ENCODE data around the gene TMSB4X.
A peak's percentile ranks its signal among the peaks of the same experiment; 100 is the strongest.
"Not testable (repeated sequence)": the region's sequence is repeated elsewhere in the genome, so short reads cannot be mapped to it uniquely, and the experiment has no call there.

The TMSB4X gene

DNA sequence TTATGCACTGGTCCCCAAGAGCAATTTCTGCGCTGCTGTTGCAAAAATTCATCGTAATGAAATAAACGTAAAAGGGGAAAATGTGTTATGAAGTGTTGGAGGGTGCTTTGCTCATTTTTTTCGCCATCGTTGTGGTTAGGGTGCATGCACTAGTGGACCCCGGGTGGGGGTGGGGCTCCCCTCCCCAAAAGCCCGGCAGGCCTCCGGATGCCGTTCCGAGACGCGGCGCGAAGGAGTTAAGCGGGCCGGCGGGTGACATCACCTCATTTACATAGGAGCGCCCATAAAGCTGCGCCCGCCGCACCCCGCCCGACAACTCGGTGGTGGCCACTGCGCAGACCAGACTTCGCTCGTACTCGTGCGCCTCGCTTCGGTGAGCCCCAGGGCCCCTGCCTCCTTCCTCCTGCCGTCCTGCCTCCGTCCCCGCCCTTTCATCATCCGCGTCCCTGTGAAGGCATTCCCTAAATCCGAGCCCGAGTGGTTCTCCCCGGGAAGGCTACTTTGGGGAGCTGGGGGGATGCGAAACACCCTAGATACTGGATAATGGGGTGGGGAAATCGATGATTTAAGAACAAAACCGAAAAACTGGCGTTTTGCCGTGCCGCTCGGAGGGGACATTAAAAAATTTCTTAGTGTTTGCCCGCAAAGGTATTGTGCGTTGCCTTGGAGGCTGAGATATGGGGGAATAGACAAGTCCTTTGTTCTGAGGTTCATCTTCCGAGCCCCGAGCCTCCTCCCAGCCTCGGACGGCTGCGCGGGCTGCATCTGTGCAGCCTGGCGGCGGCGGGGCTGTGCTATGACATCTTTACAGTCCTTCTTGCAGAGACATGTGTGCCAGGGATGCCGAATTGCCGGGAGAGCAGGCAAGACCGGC lies at the start of gene TMSB4X:
TSS of gene TMSB4X (plus strand) at position 315 of the 874 bp plus-strand sequence.
- H3K36me3 Mint-ChIP-seq (ENCODE audit: low read depth): peaks cover 38% of the 10 kb centered on the region
- H3K4me1 Mint-ChIP-seq (ENCODE audit: low read depth): peaks cover 51% of the 10 kb centered on the region
- no peaks in the 10 kb centered on the region for H3K27me3 Mint-ChIP-seq
- H3K9me3 Mint-ChIP-seq: no peaks in the 10 kb centered on the region
- H3K27ac Mint-ChIP-seq: peak within 1 kb of the TSS; percentile 94
- H3K4me3 Mint-ChIP-seq: peak within 1 kb of the TSS; percentile 94

DNA sequence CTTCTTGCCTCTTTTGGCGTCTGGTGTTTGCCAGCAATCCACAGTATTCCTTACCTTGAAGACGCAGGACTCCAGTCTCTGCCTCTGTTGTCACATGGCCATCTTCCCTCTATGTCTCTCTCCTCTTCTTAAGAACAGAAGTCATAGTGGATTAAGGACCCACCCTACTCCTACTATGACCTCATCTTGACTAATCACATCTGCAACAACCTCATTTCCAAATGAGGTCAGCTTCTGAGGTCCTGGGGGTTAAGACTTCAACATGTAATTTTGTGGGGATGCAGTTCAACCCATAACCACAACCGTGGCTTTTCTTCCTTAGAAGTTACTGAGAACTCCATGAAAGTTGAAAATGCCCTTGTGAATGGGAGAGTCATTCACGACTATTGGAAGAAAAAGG lies 45.2 kb upstream of the TMSB4X start:
- H3K27ac Mint-ChIP-seq: no peak overlapping the region
- no peaks in the 10 kb centered on the region for H3K27me3 Mint-ChIP-seq
- H3K36me3 Mint-ChIP-seq (ENCODE audit: low read depth): no peaks in the 10 kb centered on the region
- H3K9me3 Mint-ChIP-seq: no peaks in the 10 kb centered on the region
- no peak overlapping the region for H3K4me3 Mint-ChIP-seq
- peaks cover 14% of the 10 kb centered on the region for H3K4me1 Mint-ChIP-seq (ENCODE audit: low read depth)

DNA sequence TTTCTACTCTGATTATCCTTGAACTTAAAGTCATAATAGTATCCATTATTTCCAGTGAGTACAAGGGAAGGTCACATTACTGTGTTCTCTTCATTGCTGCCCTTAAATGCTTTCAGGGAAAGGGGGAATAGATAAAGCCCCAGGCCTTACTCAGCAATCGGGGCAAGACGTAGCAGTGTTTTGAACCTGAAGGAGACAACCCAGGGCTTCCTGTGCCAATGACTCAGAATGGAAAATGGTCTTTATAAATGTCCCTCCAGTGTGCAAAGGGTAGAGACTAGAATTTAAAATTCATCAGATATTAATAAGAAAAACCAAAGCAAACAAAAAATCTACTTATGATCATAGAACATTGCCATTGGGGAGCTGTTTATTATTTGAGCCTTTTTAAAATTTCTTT lies 44.8 kb upstream of the TMSB4X start:
- Mint-ChIP-seq H3K4me3 (no peak overlapping the region), H3K27ac (no peak overlapping the region), H3K27me3 (no peaks in the 10 kb centered on the region), H3K9me3 (no peaks in the 10 kb centered on the region), H3K4me1 (ENCODE audit: low read depth) (peaks cover 14% of the 10 kb centered on the region), H3K36me3 (ENCODE audit: low read depth) (no peaks in the 10 kb centered on the region)

DNA sequence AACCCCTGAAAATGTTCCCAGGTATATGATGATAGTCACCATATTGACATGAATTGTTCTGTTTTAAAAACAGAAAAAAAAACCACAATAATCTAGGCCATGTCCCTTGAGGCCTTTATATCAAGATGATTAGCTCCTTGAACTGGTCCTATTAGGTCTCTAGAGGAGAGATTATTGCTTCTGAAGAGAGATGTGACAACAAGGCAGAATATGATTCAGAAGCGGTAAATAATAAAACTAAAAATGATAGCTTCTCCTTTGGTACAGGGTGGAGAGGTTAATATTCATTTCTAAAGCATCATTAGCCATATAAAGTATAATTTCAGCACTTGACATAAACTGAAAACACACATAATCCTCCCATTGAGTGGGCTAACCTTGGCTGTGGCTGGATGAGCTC lies 42.7 kb upstream of the TMSB4X start:
- Mint-ChIP-seq H3K9me3 (no peaks in the 10 kb centered on the region), H3K27me3 (no peaks in the 10 kb centered on the region), H3K36me3 (ENCODE audit: low read depth) (no peaks in the 10 kb centered on the region), H3K27ac (no peak overlapping the region), H3K4me3 (no peak overlapping the region), H3K4me1 (ENCODE audit: low read depth) (peaks cover 14% of the 10 kb centered on the region)

DNA sequence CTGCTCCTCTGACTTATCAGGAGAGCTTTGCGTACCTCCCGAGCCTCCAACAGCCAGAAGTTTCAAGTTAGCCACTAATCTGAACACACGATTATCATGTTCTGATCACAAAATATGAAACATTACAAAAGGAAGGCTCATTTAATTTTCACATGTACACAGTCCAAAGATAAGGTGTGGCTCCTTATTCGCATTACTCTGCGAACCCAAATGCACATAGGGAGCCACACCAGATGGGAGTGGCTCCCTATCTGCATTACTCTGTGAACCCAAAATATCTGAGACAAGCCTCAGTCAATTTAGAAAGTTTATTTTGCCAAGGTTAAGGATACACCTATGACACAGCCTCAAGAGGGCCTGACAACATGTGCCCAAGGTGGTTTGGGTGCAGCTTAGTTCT lies 40.1 kb upstream of the TMSB4X start:
- Mint-ChIP-seq H3K4me3 (no peak overlapping the region), H3K36me3 (ENCODE audit: low read depth) (no peaks in the 10 kb centered on the region), H3K27me3 (no peaks in the 10 kb centered on the region), H3K4me1 (ENCODE audit: low read depth) (peaks cover 8% of the 10 kb centered on the region), H3K27ac (no peak overlapping the region), H3K9me3 (no peaks in the 10 kb centered on the region)

DNA sequence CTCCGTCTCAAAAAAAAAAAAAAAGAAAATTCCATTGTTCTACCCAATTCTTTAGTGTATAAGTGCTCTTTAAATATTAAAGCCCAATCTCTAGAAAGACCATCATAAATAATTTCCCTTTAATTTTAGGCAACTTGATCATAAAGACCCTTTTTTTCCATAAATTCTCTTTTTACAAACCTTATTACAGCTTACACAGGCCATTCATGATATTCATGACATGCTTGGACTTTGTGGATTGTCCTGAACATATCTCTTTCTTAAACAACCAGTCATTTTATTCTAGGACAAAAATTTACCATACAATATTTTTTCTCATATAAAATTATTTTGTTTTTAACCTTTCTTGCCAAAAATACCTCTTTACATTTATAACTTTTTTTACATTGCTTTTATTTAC lies 38.0 kb upstream of the TMSB4X start:
- Mint-ChIP-seq H3K27me3 (no peaks in the 10 kb centered on the region), H3K36me3 (ENCODE audit: low read depth) (no peaks in the 10 kb centered on the region), H3K27ac (no peak overlapping the region), H3K4me1 (ENCODE audit: low read depth) (no peaks in the 10 kb centered on the region), H3K9me3 (no peaks in the 10 kb centered on the region), H3K4me3 (no peak overlapping the region)

DNA sequence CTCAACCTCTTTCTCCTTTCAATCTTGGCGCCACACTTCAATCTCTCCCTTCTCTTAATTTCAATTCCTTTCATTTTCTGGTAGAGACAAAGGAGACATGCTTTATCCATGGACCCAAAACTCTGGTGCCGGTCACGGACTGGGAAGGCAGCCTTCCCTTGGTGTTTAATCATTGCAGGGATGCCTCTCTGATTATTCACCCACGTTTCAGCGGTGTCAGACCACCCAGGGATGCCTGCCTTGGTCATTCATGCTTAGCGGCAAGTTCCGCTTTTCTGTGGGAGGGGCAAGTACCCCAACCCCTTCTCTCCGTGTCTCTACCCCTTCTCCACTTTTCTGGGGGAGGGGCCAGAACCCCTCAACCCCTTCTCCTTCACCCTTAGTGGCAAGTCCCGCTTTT lies 34.4 kb upstream of the TMSB4X start:
- H3K4me3 Mint-ChIP-seq; H3K27ac Mint-ChIP-seq; H3K9me3 Mint-ChIP-seq; H3K36me3 Mint-ChIP-seq (ENCODE audit: low read depth); H3K27me3 Mint-ChIP-seq; H3K4me1 Mint-ChIP-seq (ENCODE audit: low read depth): not testable (repeated sequence)

DNA sequence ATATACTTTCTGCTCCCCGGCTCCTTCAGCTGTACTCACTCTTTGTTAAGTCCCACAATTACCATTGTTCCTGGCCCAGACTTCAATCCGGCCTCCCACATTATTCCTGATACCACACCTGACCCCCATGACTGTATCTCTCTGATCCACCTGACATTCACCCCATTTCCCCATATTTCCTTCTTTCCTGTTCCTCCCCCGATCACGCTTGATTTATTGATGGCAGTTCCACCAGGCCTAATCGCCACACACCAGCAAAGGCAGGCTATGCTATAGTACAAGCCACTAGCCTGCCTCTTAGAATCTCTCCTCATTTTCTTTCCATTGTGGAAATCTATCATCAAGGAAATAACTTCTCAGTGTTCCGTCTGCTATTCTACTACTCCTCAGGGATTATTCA lies 31.3 kb upstream of the TMSB4X start:
- not testable (repeated sequence) for H3K4me3 Mint-ChIP-seq; H3K36me3 Mint-ChIP-seq (ENCODE audit: low read depth); H3K27ac Mint-ChIP-seq; H3K27me3 Mint-ChIP-seq; H3K9me3 Mint-ChIP-seq
- H3K4me1 Mint-ChIP-seq (ENCODE audit: low read depth): peaks cover 26% of the 10 kb centered on the region

DNA sequence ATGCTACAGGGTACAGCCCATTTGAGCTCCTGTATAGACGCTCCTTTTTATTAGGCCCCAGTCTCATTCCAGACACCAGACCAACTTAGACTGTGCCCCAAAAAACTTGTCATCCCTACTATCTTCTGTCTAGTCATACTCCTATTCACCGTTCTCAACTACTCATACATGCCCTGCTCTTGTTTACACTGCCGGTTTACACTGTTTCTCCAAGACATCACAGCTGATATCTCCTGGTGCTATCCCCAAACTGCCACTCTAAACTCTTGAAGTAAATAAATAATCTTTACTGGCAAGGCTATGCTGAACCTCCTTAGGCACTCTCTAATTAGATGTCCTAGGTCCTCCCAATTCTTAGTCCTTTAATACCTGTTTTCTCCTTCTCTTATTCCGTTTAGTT lies 30.5 kb upstream of the TMSB4X start:
- not testable (repeated sequence) for H3K27ac Mint-ChIP-seq; H3K27me3 Mint-ChIP-seq; H3K36me3 Mint-ChIP-seq (ENCODE audit: low read depth); H3K4me3 Mint-ChIP-seq; H3K9me3 Mint-ChIP-seq
- peaks cover 35% of the 10 kb centered on the region for H3K4me1 Mint-ChIP-seq (ENCODE audit: low read depth)

DNA sequence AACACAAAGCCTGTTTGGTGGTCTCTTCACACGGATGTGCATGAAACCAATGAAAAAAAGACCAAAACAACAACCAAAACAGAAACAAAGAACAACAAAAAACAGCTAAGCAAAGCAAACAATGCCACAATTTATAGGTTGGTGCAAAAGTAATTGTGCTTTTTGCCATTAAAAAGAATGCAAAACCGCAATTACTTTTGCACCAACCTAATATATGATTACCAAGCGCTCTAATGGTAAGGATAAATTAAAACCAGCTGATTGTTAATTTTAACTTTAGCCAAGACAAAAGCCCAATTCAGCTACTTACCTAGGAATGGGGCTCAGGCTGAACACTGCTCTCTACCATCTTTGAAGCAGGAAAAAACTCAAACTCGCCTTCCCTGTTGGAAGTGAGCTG lies 29.4 kb upstream of the TMSB4X start:
- H3K27ac Mint-ChIP-seq: no peak overlapping the region
- no peaks in the 10 kb centered on the region for H3K36me3 Mint-ChIP-seq (ENCODE audit: low read depth)
- H3K27me3 Mint-ChIP-seq: no peaks in the 10 kb centered on the region
- H3K4me3 Mint-ChIP-seq: no peak overlapping the region
- H3K9me3 Mint-ChIP-seq: no peaks in the 10 kb centered on the region
- peaks cover 45% of the 10 kb centered on the region for H3K4me1 Mint-ChIP-seq (ENCODE audit: low read depth)

DNA sequence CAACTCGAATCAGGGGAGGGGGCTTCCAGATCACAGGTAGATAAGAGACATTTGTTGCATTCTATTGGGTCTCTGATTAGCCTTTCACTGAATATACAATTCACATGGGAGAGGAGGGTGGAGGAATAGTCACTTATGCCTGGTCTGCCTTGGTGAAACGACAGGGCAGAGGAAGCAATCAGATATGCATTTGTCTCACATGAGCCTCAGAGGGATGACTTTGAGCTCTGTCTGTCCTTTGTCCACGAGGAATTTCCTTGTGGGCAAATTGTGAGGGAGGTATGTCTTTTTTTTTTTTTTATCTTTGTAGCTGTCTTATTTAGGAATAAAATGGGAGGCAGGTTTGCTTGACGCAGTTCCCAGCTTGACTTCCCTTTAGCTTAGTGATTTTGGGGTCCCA lies 28.5 kb upstream of the TMSB4X start:
- no peaks in the 10 kb centered on the region for H3K27me3 Mint-ChIP-seq
- no peaks in the 10 kb centered on the region for H3K36me3 Mint-ChIP-seq (ENCODE audit: low read depth)
- H3K4me3 Mint-ChIP-seq: no peak overlapping the region
- peak overlapping the region; percentile 96 for H3K27ac Mint-ChIP-seq
- no peaks in the 10 kb centered on the region for H3K9me3 Mint-ChIP-seq
- peaks cover 54% of the 10 kb centered on the region for H3K4me1 Mint-ChIP-seq (ENCODE audit: low read depth)

DNA sequence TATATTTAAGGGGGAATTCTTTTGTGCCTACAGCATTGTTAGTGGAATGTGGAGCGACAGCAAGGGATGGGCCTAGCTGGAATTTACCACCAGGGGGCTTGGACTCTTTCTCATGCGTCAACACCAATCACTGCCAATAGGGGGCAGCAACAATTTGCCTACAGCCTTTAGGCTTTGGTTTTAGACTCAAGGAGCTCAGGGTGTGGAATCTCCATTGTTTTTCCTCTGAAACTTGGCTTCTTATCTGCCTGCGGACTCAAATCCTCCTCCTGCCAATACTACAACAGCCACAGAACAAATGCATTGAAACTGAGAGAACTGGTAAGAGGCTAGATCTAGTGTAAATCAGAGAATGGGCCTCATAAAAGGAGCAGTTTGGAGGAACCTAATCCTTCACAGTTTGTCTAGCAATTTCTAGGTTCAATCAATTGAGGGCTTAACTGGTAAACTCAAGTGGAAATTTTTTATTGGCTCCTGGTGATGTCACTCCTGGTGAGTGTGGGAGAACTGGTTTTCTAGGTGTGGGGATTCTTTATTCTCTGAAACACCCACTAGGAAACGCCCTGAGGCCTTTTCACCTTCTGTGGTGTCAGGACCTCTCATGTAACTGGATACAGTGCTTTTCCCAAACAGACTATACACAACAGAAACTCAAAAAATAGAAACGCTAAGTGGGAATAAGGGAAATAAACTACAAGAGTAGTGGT lies 27.9 kb upstream of the TMSB4X start:
- peak overlapping the region; percentile 66 for H3K4me3 Mint-ChIP-seq
- H3K27ac Mint-ChIP-seq: peak overlapping the region; percentile 96
- no peaks in the 10 kb centered on the region for H3K36me3 Mint-ChIP-seq (ENCODE audit: low read depth)
- H3K4me1 Mint-ChIP-seq (ENCODE audit: low read depth): peaks cover 59% of the 10 kb centered on the region
- no peaks in the 10 kb centered on the region for H3K9me3 Mint-ChIP-seq
- no peaks in the 10 kb centered on the region for H3K27me3 Mint-ChIP-seq

DNA sequence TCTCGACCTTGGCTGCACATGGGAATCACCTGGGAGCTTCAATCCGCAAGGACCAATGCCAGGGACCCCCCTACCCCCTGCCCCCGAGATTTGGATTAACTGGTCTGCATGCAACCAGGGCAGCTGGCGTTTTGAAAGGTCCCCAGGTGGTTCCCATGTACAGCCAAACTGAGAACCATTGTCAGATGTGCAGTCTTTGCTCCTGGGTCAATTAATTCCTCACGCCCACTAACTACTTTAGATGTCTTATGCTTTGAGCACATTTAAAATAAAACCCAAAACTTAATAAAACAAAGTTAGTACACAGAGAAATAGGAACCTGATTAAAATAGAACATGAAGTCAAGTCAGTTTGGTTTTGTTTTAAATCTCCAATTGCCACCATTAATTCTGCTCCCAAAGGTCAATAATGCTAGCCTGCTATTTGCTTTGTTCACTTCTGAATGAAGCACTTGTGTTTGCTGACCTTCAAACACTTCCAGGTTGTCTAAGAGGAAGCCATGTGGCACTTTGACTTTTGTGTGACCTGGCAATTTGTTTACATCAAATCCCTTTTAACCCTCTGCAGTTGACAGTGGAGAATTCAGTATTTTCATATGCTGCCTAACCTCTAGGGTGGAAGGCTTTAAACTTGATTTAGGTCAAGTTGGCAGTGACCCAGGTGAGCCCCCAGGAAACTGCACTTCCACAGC lies 27.2 kb upstream of the TMSB4X start:
- Mint-ChIP-seq H3K36me3 (ENCODE audit: low read depth) (no peaks in the 10 kb centered on the region), H3K9me3 (no peaks in the 10 kb centered on the region), H3K27me3 (no peaks in the 10 kb centered on the region), H3K4me1 (ENCODE audit: low read depth) (peaks cover 64% of the 10 kb centered on the region), H3K4me3 (peak overlapping the region; percentile 66), H3K27ac (peak overlapping the region; percentile 96)

DNA sequence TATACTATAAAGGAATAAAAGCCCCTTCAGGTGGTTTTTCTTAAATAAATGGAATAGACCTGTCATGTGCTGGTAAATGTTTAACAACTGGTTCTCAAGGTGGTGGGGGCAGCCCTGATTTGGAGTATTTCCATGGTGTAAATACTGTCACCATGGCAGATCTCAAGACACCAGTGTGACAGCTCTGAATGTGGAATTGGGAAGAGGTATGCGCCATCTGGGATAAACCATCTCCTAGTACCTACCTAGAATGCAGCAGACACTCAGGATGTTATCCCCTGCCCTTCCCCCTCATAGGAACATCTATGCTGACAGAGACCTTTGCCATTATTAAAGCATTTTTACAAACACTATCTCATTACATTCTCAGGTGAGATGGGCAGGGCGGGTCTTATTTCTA lies 26.4 kb upstream of the TMSB4X start:
- Mint-ChIP-seq H3K9me3 (no peaks in the 10 kb centered on the region), H3K27ac (peak overlapping the region; percentile 96), H3K4me1 (ENCODE audit: low read depth) (peaks cover 72% of the 10 kb centered on the region), H3K36me3 (ENCODE audit: low read depth) (no peaks in the 10 kb centered on the region), H3K27me3 (no peaks in the 10 kb centered on the region), H3K4me3 (peak overlapping the region; percentile 84)

DNA sequence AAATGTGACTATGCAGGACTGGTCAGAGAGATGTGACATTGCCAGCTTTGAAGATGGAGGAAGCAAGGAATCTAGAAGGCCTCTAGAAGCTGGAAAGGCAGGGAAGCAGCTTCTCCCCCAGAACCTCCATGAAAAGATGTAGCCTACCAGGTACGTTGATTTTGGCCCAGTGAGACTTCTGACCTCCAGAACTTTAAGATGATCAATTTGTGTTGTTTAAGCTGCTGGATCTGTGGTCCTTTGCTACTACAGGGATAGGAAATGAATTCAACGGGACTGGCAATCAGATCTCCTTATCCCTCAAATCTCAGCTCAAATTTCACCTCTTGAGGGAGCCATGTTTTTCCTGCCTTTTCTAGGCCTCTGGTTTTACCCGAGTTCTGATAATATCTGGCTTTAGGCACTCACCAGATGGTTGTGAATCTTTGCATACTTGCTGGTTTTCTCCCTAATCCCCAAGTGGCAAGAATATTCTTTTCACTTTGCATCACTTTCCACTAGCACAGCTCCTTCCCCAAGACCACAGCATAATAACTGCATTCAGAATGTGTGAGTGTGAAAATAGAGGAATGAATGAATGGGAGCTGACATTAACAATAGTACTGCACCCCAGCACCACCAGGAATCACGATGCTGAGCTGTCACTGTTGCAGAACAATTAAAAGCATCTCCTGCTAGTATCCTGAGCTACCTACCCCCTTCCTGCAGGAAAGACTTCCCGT lies 25.5 kb upstream of the TMSB4X start:
- H3K4me1 Mint-ChIP-seq (ENCODE audit: low read depth): peaks cover 81% of the 10 kb centered on the region

More for the DNA sequence above, 25.5 kb upstream of the TMSB4X start:
- Mint-ChIP-seq H3K36me3 (ENCODE audit: low read depth) (no peaks in the 10 kb centered on the region), H3K9me3 (no peaks in the 10 kb centered on the region), H3K4me3 (peak overlapping the region; percentile 84), H3K27me3 (no peaks in the 10 kb centered on the region), H3K27ac (peak overlapping the region; percentile 96)
